A673 (cell line): ENCODE data around the gene DGKK. TPM values are rescaled to one million over a fixed set of nuclear protein-coding genes. Genes with fewer than 3 reads are reported as not detected.

Experiments
- BruUV-seq: library from RNA; stranded (reverse); fragments of 400-500 nt; replicated peaks from 2 replicates; lab custom pipeline; 2021; lab: Mats Ljungman, UMichigan
- CTCF ChIA-PET: fragments of 300-600 bp; sonication (Branson Sonifier 250); formaldehyde crosslinking; loops from one replicate; lab custom pipeline; 2022; ENCODE audit warnings: antibody characterized with exemption; lab: Charles Lee
- POLR2A ChIA-PET: fragments of 300-600 bp; sonication (Branson Sonifier 250); formaldehyde crosslinking; loops from one replicate; lab custom pipeline; 2022; ENCODE audit warnings: antibody characterized with exemption; ENCODE audit not compliant: low non-redundant PET; lab: Charles Lee
- DNase-seq: peaks from one replicate; pipeline ENCODE4 v3.0.0-alpha.2; 2015; ENCODE audit warnings: low spot score
- H3K27ac ChIP-seq: fragments of 200-600 bp; sonication (generic); 2 replicates; pipeline ENCODE4 v1.5.1; 2016; ENCODE audit warnings: mixed run types, low read depth, mild to moderate bottlenecking, mixed read lengths, antibody characterized with exemption, low read length; ENCODE audit not compliant: poor library complexity, severe bottlenecking
- H3K27me3 ChIP-seq: fragments of 200-600 bp; sonication (generic); replicated peaks from 2 replicates; pipeline ENCODE4 v1.6.1; 2017; ENCODE audit warnings: mixed run types, low read depth, mild to moderate bottlenecking, mixed read lengths, antibody characterized with exemption, low read length; ENCODE audit not compliant: insufficient read depth, poor library complexity
- H3K36me3 ChIP-seq: fragments of 200-600 bp; sonication (generic); 2 replicates; pipeline ENCODE4 v1.6.1; 2016; ENCODE audit warnings: mixed run types, mild to moderate bottlenecking, mixed read lengths, antibody characterized with exemption, low read length; ENCODE audit not compliant: insufficient read depth, poor library complexity, severe bottlenecking
- H3K4me1 ChIP-seq: fragments of 200-600 bp; sonication (generic); 2 replicates; pipeline ENCODE4 v1.6.1; 2017; ENCODE audit warnings: mixed run types, mild to moderate bottlenecking, mixed read lengths, antibody characterized with exemption, low read length; ENCODE audit not compliant: insufficient read depth, poor library complexity, severe bottlenecking
- H3K4me3 ChIP-seq: fragments of 200-600 bp; sonication (generic); 2 replicates; pipeline ENCODE4 v1.5.1; 2016; ENCODE audit warnings: low read depth, mixed run types, mild to moderate bottlenecking, mixed read lengths, low read length; ENCODE audit not compliant: poor library complexity, severe bottlenecking
- H3K9me3 ChIP-seq: fragments of 200-600 bp; sonication (generic); 2 replicates; pipeline ENCODE4 v1.6.1; 2016; ENCODE audit warnings: mixed run types, low read depth, mild to moderate bottlenecking, mixed read lengths, antibody characterized with exemption, low read length; ENCODE audit not compliant: poor library complexity, severe bottlenecking
- CTCF ChIP-seq: fragments of 300-800, 200-600 bp; sonication (generic); conservative IDR thresholded peaks from 2 replicates; pipeline ENCODE4 v1.5.1; 2017; ENCODE audit warnings: low read depth, mild to moderate bottlenecking, antibody characterized with exemption, low read length, moderate library complexity, mixed read lengths
- EZH2 ChIP-seq: fragments of 200-600 bp; sonication (generic); IDR thresholded peaks from 2 replicates; pipeline ENCODE4 v1.6.1; 2017; ENCODE audit warnings: borderline replicate concordance, low read depth, mild to moderate bottlenecking, mixed read lengths, antibody characterized with exemption, low read length; ENCODE audit not compliant: poor library complexity, severe bottlenecking
- intact Hi-C: fragments of 100-400 bp; cut with micrococcal nuclease; formaldehyde crosslinking; loops from one replicate; pipeline ENCODE4 v1.10.0; 2022; ENCODE audit not compliant: unreplicated experiment
- total RNA-seq: library from RNA; stranded (reverse); gene quantifications from 2 replicates; pipeline ENCODE4 v1.2.3, GENCODE V29; 2021

The DGKK gene
- total RNA-seq, 1 experiment from 2014 or later, result 10.8 TPM

GRCh38 chrX:50483283-50483682 lies 12.7 kb upstream of the DGKK start:
- no peak overlapping the region for H3K4me3 ChIP-seq
- no peaks in the 10 kb centered on the region for H3K36me3 ChIP-seq
- intact Hi-C loops, result no loop called here
- H3K4me1 ChIP-seq, result no peaks in the 10 kb centered on the region
- POLR2A ChIA-PET, result no interaction called here
- no peak for TF ChIP-seq EZH2
- TF ChIP-seq CTCF, result no peak
- CTCF ChIA-PET, result no interaction called here
- BruUV-seq, result no TSS peak
- H3K9me3 ChIP-seq, result no peaks in the 10 kb centered on the region
- no peak overlapping the region for H3K27ac ChIP-seq
- no peak for DNase-seq
- H3K27me3 ChIP-seq, result no peaks in the 10 kb centered on the region

- BruUV-seq, result no TSS peak
- ChIA-PET CTCF (no interaction called here), POLR2A (no interaction called here)
- no peak for TF ChIP-seq EZH2
- no peak for TF ChIP-seq CTCF
- Histone ChIP-seq H3K9me3 (no peaks in the 10 kb centered on the region), H3K27ac (no peak overlapping the region), H3K4me3 (no peak overlapping the region), H3K27me3 (peaks cover 39% of the 10 kb centered on the region), H3K36me3 (no peaks in the 10 kb centered on the region), H3K4me1 (no peaks in the 10 kb centered on the region)
- intact Hi-C loops, result no loop called here
- no peak for DNase-seq
Measured at GRCh38 chrX:50475208-50475607, 4.6 kb upstream of the DGKK start.

GRCh38 chrX:50471390-50471789 lies 765 bp upstream of the DGKK start:
- Histone ChIP-seq H3K36me3 (no peaks in the 10 kb centered on the region), H3K9me3 (no peaks in the 10 kb centered on the region), H3K4me1 (no peaks in the 10 kb centered on the region), H3K27me3 (peaks cover 64% of the 10 kb centered on the region), H3K27ac (no peak overlapping the region), H3K4me3 (peak overlapping the region; percentile 27)
- intact Hi-C loops, result no loop called here
- TF ChIP-seq EZH2 (no peak), CTCF (no peak)
- BruUV-seq, result no TSS peak
- ChIA-PET CTCF (no interaction called here), POLR2A (no interaction called here)
- DNase-seq, result no peak
